ENCODE data around the gene P3H1. TPM values are rescaled to one million over a fixed set of nuclear protein-coding genes. Genes with fewer than 3 reads are reported as not detected.

The P3H1 gene
- total RNA-seq, 1 donor from 2014 or later, result 86.0 TPM

DNA sequence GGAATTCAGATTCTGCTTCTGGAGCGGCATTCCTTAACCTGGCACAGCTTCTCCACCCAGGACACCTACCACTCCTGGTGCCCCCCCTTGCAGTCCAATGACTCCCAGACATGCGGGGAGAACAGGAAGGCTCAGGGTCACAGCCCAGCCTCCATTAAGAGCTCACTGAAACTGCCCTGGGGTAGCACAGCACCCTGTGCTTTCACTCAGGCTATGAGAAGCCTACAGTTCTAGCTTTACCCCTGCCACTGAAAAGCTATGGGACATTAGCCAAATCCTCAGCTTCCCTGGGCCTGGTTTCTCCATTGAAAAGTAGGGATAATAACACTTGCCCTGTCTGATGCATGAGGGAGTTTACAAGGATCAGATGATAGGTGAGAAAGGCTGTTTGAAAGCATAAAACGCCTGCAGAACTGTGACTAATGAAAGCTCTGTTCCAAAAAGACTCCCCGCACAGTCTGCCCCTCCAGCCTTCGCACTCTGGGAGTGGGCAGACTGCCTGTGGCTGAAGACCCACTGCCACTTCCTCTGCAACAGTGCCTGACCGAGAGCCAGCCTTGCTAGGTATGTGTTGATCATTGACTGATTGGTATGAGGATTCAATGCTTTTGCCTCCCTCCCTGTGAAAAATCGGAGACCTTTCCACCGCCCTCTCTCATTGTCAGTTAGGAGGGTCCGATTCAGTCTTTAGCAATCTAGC lies 24.1 kb downstream of the P3H1 start:
- no peak for DNase-seq
- Mint-ChIP-seq H3K4me1 (ENCODE audit: low read depth, unreplicated experiment) (peaks cover 12% of the 10 kb centered on the region), H3K4me3 (ENCODE audit: unreplicated experiment) (no peak overlapping the region), H3K9me3 (ENCODE audit: unreplicated experiment) (peaks cover 7% of the 10 kb centered on the region), H3K36me3 (ENCODE audit: unreplicated experiment) (peaks cover 7% of the 10 kb centered on the region), H3K27ac (ENCODE audit: unreplicated experiment) (no peak overlapping the region), H3K27me3 (ENCODE audit: unreplicated experiment) (peaks cover 14% of the 10 kb centered on the region)
- TF ChIP-seq, protein P1, sequence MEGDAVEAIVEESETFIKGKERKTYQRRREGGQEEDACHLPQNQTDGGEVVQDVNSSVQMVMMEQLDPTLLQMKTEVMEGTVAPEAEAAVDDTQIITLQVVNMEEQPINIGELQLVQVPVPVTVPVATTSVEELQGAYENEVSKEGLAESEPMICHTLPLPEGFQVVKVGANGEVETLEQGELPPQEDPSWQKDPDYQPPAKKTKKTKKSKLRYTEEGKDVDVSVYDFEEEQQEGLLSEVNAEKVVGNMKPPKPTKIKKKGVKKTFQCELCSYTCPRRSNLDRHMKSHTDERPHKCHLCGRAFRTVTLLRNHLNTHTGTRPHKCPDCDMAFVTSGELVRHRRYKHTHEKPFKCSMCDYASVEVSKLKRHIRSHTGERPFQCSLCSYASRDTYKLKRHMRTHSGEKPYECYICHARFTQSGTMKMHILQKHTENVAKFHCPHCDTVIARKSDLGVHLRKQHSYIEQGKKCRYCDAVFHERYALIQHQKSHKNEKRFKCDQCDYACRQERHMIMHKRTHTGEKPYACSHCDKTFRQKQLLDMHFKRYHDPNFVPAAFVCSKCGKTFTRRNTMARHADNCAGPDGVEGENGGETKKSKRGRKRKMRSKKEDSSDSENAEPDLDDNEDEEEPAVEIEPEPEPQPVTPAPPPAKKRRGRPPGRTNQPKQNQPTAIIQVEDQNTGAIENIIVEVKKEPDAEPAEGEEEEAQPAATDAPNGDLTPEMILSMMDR (IDR thresholded peaks at IDR 0.05; ENCODE audit: partially characterized antibody, unreplicated experiment), result no peak

DNA sequence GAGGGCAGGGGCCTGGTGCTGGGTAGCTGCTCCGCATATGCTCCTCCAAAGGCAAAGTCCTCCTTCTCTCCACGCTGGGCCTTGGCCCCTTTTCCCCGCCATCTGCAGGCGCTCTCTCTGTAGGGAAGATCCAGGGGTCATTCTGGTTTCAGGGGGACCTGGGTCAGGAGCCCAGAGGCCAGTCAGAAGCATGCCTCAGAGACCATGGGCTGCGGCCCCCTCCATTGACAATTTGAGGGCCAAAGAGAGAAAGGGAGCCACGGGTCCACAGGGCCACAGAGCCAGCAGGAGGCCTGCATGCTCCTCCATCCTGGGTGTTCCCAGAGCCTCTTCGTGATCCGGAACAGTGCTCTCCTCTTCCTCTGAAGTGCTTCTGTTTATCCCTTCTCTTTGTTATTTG lies 24.7 kb downstream of the P3H1 start:
- no peak overlapping the region for H3K27ac Mint-ChIP-seq (ENCODE audit: unreplicated experiment)

DNA sequence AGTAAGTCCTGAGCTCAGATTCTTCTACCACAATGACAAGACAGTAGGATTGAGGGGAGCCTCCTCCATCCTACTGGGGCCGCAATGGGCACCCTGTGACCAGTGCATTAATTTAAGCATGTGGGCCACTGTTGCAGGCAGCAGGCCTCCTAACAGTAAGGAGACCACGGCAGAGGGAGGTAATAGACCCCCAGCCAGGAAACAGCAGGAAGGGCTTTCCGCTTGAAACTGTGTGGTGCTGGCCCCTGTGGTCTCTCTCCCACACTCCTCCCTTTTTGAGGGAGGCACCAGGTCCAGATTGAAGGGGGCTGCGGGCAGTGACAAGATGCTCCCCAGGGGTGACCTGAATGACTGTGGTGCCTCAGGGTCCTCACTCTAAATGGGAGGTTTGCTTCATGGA lies 25.1 kb downstream of the P3H1 start:
- no peak overlapping the region for H3K4me3 Mint-ChIP-seq (ENCODE audit: unreplicated experiment)
- peaks cover 8% of the 10 kb centered on the region for H3K4me1 Mint-ChIP-seq (ENCODE audit: low read depth, unreplicated experiment)
- H3K27ac Mint-ChIP-seq (ENCODE audit: unreplicated experiment), result no peak overlapping the region
- H3K36me3 Mint-ChIP-seq (ENCODE audit: unreplicated experiment), result peaks cover 7% of the 10 kb centered on the region
- TF ChIP-seq, protein P1 (IDR thresholded peaks at IDR 0.05; ENCODE audit: partially characterized antibody, unreplicated experiment), result no peak
- peaks cover 7% of the 10 kb centered on the region for H3K9me3 Mint-ChIP-seq (ENCODE audit: unreplicated experiment)
- H3K27me3 Mint-ChIP-seq (ENCODE audit: unreplicated experiment), result peaks cover 16% of the 10 kb centered on the region
- no peak for DNase-seq

More for the DNA sequence above, 24.7 kb downstream of the P3H1 start:
- peaks cover 14% of the 10 kb centered on the region for H3K27me3 Mint-ChIP-seq (ENCODE audit: unreplicated experiment)
- TF ChIP-seq, protein P1 (IDR thresholded peaks at IDR 0.05; ENCODE audit: partially characterized antibody, unreplicated experiment), result no peak
- DNase-seq, result no peak
- H3K4me3 Mint-ChIP-seq (ENCODE audit: unreplicated experiment), result no peak overlapping the region
- peaks cover 12% of the 10 kb centered on the region for H3K4me1 Mint-ChIP-seq (ENCODE audit: low read depth, unreplicated experiment)
- peaks cover 7% of the 10 kb centered on the region for H3K9me3 Mint-ChIP-seq (ENCODE audit: unreplicated experiment)
- peaks cover 7% of the 10 kb centered on the region for H3K36me3 Mint-ChIP-seq (ENCODE audit: unreplicated experiment)

DNA sequence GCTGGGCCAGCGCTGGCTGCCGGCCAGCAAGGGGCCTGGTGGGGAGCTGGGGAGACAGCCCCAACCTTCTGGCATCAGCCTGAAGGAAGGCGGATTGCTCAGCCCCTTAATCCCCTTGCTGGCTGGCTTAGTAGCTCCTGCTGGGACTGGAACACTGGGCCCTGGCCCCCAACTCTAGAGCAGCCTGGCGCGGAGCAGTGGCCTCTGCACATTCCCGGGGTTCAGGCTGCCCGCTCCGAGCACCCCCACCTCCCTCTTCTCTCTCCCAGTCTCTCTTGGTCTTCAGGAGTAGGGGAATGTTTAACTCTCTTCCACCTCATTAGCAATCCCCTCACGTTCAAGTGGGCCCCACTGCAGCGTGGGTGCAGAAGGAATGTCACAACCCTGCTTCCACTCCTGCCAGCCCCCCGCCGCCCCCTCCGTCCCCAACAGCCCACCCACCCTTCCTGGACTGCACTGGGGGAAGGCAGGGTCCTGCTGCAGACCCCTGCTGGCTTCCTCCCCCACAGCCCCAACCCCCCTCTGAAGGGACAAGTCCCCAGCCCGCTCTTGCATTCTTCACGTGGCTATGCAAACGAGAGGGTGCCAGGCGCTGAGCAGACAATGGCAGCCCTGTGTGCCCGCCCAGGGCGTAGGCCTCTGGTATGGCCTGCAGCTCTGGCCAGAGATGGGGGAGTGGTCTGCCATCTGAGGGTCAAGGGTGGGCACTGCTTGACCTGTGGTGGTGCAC lies 25.8 kb downstream of the P3H1 start:
- peaks cover 8% of the 10 kb centered on the region for H3K4me1 Mint-ChIP-seq (ENCODE audit: low read depth, unreplicated experiment)

More for the DNA sequence above, 25.8 kb downstream of the P3H1 start:
- no peak overlapping the region for H3K4me3 Mint-ChIP-seq (ENCODE audit: unreplicated experiment)
- no peak overlapping the region for H3K27ac Mint-ChIP-seq (ENCODE audit: unreplicated experiment)
- no peak for DNase-seq
- H3K9me3 Mint-ChIP-seq (ENCODE audit: unreplicated experiment), result peaks cover 9% of the 10 kb centered on the region
- TF ChIP-seq, protein P1 (IDR thresholded peaks at IDR 0.05; ENCODE audit: partially characterized antibody, unreplicated experiment), result no peak
- peaks cover 7% of the 10 kb centered on the region for H3K36me3 Mint-ChIP-seq (ENCODE audit: unreplicated experiment)
- H3K27me3 Mint-ChIP-seq (ENCODE audit: unreplicated experiment), result peaks cover 17% of the 10 kb centered on the region
